T follicular helper cell (primary cell): ENCODE measurements around the gene RWDD4.
A peak's percentile ranks its signal among the peaks of the same experiment; 100 is the strongest.

Experiments
- DNase-seq: peaks from one replicate; pipeline ENCODE4 v3.0.0-alpha.2; 2020; ENCODE audit warnings: low read depth
- total RNA-seq, 2 experiments: gene quantifications; one replicate each; lab custom pipeline; 2026; lab: John Stamatoyannopoulos, UW

The RWDD4 gene
- total RNA-seq, result 15.5 to 25.6 reads per million in 2 experiments

- DNase-seq, result peak; percentile 96
Observed at GRCh38 chr4:183659029-183659871, at the start of gene RWDD4, which contains the start of gene TRAPPC11. Gene RWDD4, minus strand, starts transcription at chr4:183659185. Its CDS starts 233 bp downstream, at chr4:183658952. Gene TRAPPC11, plus strand, starts transcription at chr4:183659293. Its CDS starts 4,575 bp downstream, at chr4:183663868.

GRCh38 chr4:183702492-183702891 lies 43.5 kb upstream of the RWDD4 start:
- DNase-seq, result no peak

- DNase-seq, result no peak
Observed at GRCh38 chr4:183700407-183700806, 41.4 kb upstream of the RWDD4 start.

- DNase-seq, result no peak
Observed at GRCh38 chr4:183698909-183699308, 39.9 kb upstream of the RWDD4 start.

- DNase-seq, result no peak
Observed at GRCh38 chr4:183691897-183692296, 32.9 kb upstream of the RWDD4 start.

- no peak for DNase-seq
Observed at GRCh38 chr4:183691006-183691405, 32.0 kb upstream of the RWDD4 start.

GRCh38 chr4:183688216-183688615 lies 29.2 kb upstream of the RWDD4 start:
- DNase-seq, result no peak

- no peak for DNase-seq
Observed at GRCh38 chr4:183686461-183686860, 27.5 kb upstream of the RWDD4 start.

- no peak for DNase-seq
Observed at GRCh38 chr4:183681119-183681518, 22.1 kb upstream of the RWDD4 start.

- no peak for DNase-seq
Observed at GRCh38 chr4:183675625-183676024, 16.6 kb upstream of the RWDD4 start.

- DNase-seq, result no peak
Observed at GRCh38 chr4:183674153-183674552, 15.2 kb upstream of the RWDD4 start.

- no peak for DNase-seq
Observed at GRCh38 chr4:183670960-183671555, 12.1 kb upstream of the RWDD4 start.

GRCh38 chr4:183670251-183670650 lies 11.3 kb upstream of the RWDD4 start:
- no peak for DNase-seq

GRCh38 chr4:183666088-183666487 lies 7.1 kb upstream of the RWDD4 start:
- DNase-seq, result no peak

GRCh38 chr4:183659872-183660242 lies 872 bp upstream of the RWDD4 start:
- no peak for DNase-seq

GRCh38 chr4:183658362-183659028 lies 490 bp downstream of the RWDD4 start:
- DNase-seq, result no peak

GRCh38 chr4:183657564-183657963 lies 1.4 kb downstream of the RWDD4 start:
- no peak for DNase-seq

GRCh38 chr4:183645326-183645725 lies 13.7 kb downstream of the RWDD4 start:
- DNase-seq, result no peak

GRCh38 chr4:183639291-183639690 lies 19.7 kb downstream of the RWDD4 start:
- no peak for DNase-seq

- DNase-seq, result no peak
Observed at GRCh38 chr4:183638436-183638835, 20.5 kb downstream of the RWDD4 start.

GRCh38 chr4:183637461-183637860 lies 21.5 kb downstream of the RWDD4 start:
- DNase-seq, result no peak

- DNase-seq, result no peak
Observed at GRCh38 chr4:183636923-183637322, 22.1 kb downstream of the RWDD4 start.

- DNase-seq, result no peak
Observed at GRCh38 chr4:183636503-183636902, 22.5 kb downstream of the RWDD4 start.
